HL-60 (cell line): ENCODE measurements around the gene TPGS1.

Experiments
- GABPA ChIP-seq: IDR thresholded peaks from 2 replicates; pipeline ENCODE4 v1.6.1; 2012; ENCODE audit warnings: low read depth
- POLR2AphosphoS5 ChIP-seq: IDR thresholded peaks from 2 replicates; pipeline ENCODE4 v1.6.1; 2012; ENCODE audit warnings: low read depth
- SPI1 ChIP-seq: IDR thresholded peaks from 2 replicates; pipeline ENCODE4 v1.6.1; 2012; ENCODE audit warnings: low read depth, mild to moderate bottlenecking, borderline replicate concordance
- TF ChIP-seq, protein P1 (sequence below): IDR thresholded peaks from one replicate; pipeline ENCODE4 v1.5.1; 2011; ENCODE audit warnings: low read length, control low read depth, inconsistent platforms; ENCODE audit not compliant: insufficient read depth
- TF ChIP-seq, protein P2 (sequence below): IDR thresholded peaks from 2 replicates; pipeline ENCODE4 v1.6.1; 2012; ENCODE audit warnings: low read depth; ENCODE audit not compliant: insufficient replicate concordance

GRCh38 chr19:496986-497385 lies 10.3 kb upstream of the TPGS1 start:
- TF ChIP-seq, protein P1, sequence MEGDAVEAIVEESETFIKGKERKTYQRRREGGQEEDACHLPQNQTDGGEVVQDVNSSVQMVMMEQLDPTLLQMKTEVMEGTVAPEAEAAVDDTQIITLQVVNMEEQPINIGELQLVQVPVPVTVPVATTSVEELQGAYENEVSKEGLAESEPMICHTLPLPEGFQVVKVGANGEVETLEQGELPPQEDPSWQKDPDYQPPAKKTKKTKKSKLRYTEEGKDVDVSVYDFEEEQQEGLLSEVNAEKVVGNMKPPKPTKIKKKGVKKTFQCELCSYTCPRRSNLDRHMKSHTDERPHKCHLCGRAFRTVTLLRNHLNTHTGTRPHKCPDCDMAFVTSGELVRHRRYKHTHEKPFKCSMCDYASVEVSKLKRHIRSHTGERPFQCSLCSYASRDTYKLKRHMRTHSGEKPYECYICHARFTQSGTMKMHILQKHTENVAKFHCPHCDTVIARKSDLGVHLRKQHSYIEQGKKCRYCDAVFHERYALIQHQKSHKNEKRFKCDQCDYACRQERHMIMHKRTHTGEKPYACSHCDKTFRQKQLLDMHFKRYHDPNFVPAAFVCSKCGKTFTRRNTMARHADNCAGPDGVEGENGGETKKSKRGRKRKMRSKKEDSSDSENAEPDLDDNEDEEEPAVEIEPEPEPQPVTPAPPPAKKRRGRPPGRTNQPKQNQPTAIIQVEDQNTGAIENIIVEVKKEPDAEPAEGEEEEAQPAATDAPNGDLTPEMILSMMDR, result no peak
- TF ChIP-seq SPI1 (no peak), POLR2AphosphoS5 (no peak), GABPA (no peak)
- TF ChIP-seq, protein P2, sequence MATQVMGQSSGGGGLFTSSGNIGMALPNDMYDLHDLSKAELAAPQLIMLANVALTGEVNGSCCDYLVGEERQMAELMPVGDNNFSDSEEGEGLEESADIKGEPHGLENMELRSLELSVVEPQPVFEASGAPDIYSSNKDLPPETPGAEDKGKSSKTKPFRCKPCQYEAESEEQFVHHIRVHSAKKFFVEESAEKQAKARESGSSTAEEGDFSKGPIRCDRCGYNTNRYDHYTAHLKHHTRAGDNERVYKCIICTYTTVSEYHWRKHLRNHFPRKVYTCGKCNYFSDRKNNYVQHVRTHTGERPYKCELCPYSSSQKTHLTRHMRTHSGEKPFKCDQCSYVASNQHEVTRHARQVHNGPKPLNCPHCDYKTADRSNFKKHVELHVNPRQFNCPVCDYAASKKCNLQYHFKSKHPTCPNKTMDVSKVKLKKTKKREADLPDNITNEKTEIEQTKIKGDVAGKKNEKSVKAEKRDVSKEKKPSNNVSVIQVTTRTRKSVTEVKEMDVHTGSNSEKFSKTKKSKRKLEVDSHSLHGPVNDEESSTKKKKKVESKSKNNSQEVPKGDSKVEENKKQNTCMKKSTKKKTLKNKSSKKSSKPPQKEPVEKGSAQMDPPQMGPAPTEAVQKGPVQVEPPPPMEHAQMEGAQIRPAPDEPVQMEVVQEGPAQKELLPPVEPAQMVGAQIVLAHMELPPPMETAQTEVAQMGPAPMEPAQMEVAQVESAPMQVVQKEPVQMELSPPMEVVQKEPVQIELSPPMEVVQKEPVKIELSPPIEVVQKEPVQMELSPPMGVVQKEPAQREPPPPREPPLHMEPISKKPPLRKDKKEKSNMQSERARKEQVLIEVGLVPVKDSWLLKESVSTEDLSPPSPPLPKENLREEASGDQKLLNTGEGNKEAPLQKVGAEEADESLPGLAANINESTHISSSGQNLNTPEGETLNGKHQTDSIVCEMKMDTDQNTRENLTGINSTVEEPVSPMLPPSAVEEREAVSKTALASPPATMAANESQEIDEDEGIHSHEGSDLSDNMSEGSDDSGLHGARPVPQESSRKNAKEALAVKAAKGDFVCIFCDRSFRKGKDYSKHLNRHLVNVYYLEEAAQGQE, result no peak
